BLaER1 (cell line): ENCODE results near the gene C2CD4B.

ENCODE experiments used
- H3K27ac ChIP-seq: shearing (Covaris generic); formaldehyde crosslinking; 2 replicates; pipeline ENCODE4 v1.8.1; 2022
- H3K27me3 ChIP-seq: shearing (Covaris generic); formaldehyde crosslinking; 2 replicates; pipeline ENCODE4 v1.8.1; 2022
- H3K36me3 ChIP-seq: shearing (Covaris generic); formaldehyde crosslinking; 2 replicates; pipeline ENCODE4 v1.8.1; 2022
- H3K4me1 ChIP-seq: shearing (Covaris generic); formaldehyde crosslinking; 2 replicates; pipeline ENCODE4 v1.8.1; 2022
- H3K4me2 ChIP-seq: shearing (Covaris generic); formaldehyde crosslinking; 2 replicates; pipeline ENCODE4 v1.8.1; 2022
- H3K4me3 ChIP-seq: shearing (Covaris generic); formaldehyde crosslinking; 2 replicates; pipeline ENCODE4 v1.8.1; 2022
- H3K9ac ChIP-seq: shearing (Covaris generic); formaldehyde crosslinking; 2 replicates; pipeline ENCODE4 v1.8.1; 2022
- H3K9me3 ChIP-seq: shearing (Covaris generic); formaldehyde crosslinking; 2 replicates; pipeline ENCODE4 v1.8.1; 2022
- H4K20me1 ChIP-seq: shearing (Covaris generic); formaldehyde crosslinking; 2 replicates; pipeline ENCODE4 v1.8.1; 2022
- Cebpa-rat ChIP-seq: shearing (Covaris generic); IDR thresholded peaks from 2 replicates; pipeline ENCODE4 v1.8.1; 2022

C2CD4B gene

GRCh38 chr15:62121273-62122015 lies 43.6 kb downstream of the C2CD4B start:
- no peaks in the 10 kb centered on the region for H3K27me3 ChIP-seq
- no peak overlapping the region for H3K9ac ChIP-seq
- no peaks in the 10 kb centered on the region for H4K20me1 ChIP-seq
- H3K27ac ChIP-seq: no peak overlapping the region
- H3K4me2 ChIP-seq: no peak overlapping the region
- no peaks in the 10 kb centered on the region; the same call in none of the 2 replicates for H3K9me3 ChIP-seq
- H3K4me1 ChIP-seq: peaks cover 9% of the 10 kb centered on the region; the same call in 1 of the 2 replicates
- H3K4me3 ChIP-seq: no peak overlapping the region
- no peaks in the 10 kb centered on the region for H3K36me3 ChIP-seq
- TF ChIP-seq Cebpa-rat: no peak

DNA sequence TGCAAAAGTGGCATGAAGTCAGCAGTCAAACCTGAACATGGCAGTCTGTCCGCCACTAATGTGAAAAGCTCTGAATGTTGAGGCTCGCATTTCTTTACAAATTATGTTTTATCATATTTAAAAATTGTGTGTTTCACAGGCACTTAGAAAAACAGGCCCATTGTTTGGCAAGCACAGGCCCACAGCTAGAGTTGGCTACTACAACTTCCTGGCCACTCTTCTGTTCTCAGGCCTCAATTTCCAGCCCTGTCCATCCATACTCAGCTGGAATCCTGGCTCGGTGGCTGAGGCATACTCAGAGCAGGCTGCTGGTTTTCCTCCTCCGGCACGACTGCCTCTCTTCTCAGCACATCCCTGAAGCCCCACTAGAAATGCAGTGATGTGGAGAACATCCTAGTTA lies 44.3 kb downstream of the C2CD4B start:
- H3K27ac ChIP-seq: no peak overlapping the region
- no peaks in the 10 kb centered on the region; the same call in 1 of the 2 replicates for H3K9me3 ChIP-seq
- TF ChIP-seq Cebpa-rat: no peak
- H3K4me2 ChIP-seq: no peak overlapping the region
- no peaks in the 10 kb centered on the region for H3K36me3 ChIP-seq
- H3K4me1 ChIP-seq: peaks cover 9% of the 10 kb centered on the region; the same call in 1 of the 2 replicates
- no peaks in the 10 kb centered on the region for H4K20me1 ChIP-seq
- no peak overlapping the region for H3K4me3 ChIP-seq
- no peak overlapping the region for H3K9ac ChIP-seq
- no peaks in the 10 kb centered on the region for H3K27me3 ChIP-seq

DNA sequence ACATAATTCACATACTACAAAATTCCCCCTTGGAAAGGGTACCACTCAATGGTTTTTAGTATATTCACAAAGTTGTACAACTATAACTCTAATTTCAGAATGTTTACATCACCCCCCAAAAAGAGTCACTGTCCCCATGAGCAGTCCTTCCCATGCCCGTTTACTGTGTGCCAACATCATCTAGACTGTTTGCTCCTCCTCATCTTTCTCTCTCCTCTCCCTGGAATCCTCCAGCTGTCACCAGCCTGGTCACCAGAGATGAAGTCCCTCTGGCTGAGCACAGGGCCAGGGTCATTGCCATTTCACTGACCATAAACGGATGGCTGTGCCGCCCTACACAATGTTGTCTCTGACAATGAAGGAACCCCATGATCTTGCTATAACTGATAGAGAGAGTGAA lies 45.2 kb downstream of the C2CD4B start:
- Histone ChIP-seq H3K4me1 (peaks cover 9% of the 10 kb centered on the region; the same call in 1 of the 2 replicates), H4K20me1 (no peaks in the 10 kb centered on the region), H3K4me3 (no peak overlapping the region), H3K9me3 (no peaks in the 10 kb centered on the region; the same call in 1 of the 2 replicates), H3K9ac (no peak overlapping the region), H3K36me3 (no peaks in the 10 kb centered on the region), H3K4me2 (no peak overlapping the region), H3K27ac (no peak overlapping the region), H3K27me3 (no peaks in the 10 kb centered on the region)
- TF ChIP-seq Cebpa-rat: no peak

- Histone ChIP-seq H3K4me1 (peaks cover 9% of the 10 kb centered on the region; the same call in 1 of the 2 replicates), H3K4me3 (no peak overlapping the region), H3K9ac (no peak overlapping the region), H3K4me2 (peak overlapping the region; percentile 15; the same call in 1 of the 2 replicates), H3K9me3 (no peaks in the 10 kb centered on the region; the same call in 1 of the 2 replicates), H3K36me3 (no peaks in the 10 kb centered on the region), H3K27ac (no peak overlapping the region), H4K20me1 (no peaks in the 10 kb centered on the region), H3K27me3 (no peaks in the 10 kb centered on the region)
- TF ChIP-seq Cebpa-rat: peak; percentile 68; the same call in 1 of the 2 replicates
These were observed 45.7 kb downstream of the C2CD4B start for GRCh38 chr15:62119227-62119864.

- Histone ChIP-seq H3K4me2 (peak overlapping the region; percentile 15; the same call in 1 of the 2 replicates), H3K4me1 (peaks cover 9% of the 10 kb centered on the region; the same call in 1 of the 2 replicates), H3K9me3 (no peaks in the 10 kb centered on the region; the same call in 1 of the 2 replicates), H3K9ac (no peak overlapping the region), H3K36me3 (no peaks in the 10 kb centered on the region), H3K27me3 (no peaks in the 10 kb centered on the region), H3K4me3 (no peak overlapping the region), H3K27ac (no peak overlapping the region), H4K20me1 (no peaks in the 10 kb centered on the region)
- TF ChIP-seq Cebpa-rat: no peak
These were observed 46.4 kb downstream of the C2CD4B start for GRCh38 chr15:62118520-62119226.

GRCh38 chr15:62115847-62116246 lies 49.2 kb downstream of the C2CD4B start:
- H3K4me3 ChIP-seq: no peak overlapping the region
- H4K20me1 ChIP-seq: no peaks in the 10 kb centered on the region
- H3K27ac ChIP-seq: no peak overlapping the region
- H3K9ac ChIP-seq: no peak overlapping the region
- H3K9me3 ChIP-seq: no peaks in the 10 kb centered on the region
- no peaks in the 10 kb centered on the region for H3K36me3 ChIP-seq
- H3K27me3 ChIP-seq: no peaks in the 10 kb centered on the region
- peaks cover 9% of the 10 kb centered on the region; the same call in 1 of the 2 replicates for H3K4me1 ChIP-seq
- no peak for TF ChIP-seq Cebpa-rat
- no peak overlapping the region for H3K4me2 ChIP-seq
